GM19324 (cell line): Measurements from ENCODE around the gene HLA-DRB5.
A peak's percentile ranks its signal among the peaks of the same experiment; 100 is the strongest.
"Not testable (repeated sequence)": the region's sequence is repeated elsewhere in the genome, so short reads cannot be mapped to it uniquely, and the experiment has no call there.

Source experiments
- ATAC-seq: cut with Tn5 transposase; IDR thresholded peaks from one replicate; pipeline ENCODE4 v1.9.1; 2021; ENCODE audit warnings: mild to moderate bottlenecking, moderate library complexity; ENCODE audit not compliant: unreplicated experiment, low FRiP score

The HLA-DRB5 gene

DNA sequence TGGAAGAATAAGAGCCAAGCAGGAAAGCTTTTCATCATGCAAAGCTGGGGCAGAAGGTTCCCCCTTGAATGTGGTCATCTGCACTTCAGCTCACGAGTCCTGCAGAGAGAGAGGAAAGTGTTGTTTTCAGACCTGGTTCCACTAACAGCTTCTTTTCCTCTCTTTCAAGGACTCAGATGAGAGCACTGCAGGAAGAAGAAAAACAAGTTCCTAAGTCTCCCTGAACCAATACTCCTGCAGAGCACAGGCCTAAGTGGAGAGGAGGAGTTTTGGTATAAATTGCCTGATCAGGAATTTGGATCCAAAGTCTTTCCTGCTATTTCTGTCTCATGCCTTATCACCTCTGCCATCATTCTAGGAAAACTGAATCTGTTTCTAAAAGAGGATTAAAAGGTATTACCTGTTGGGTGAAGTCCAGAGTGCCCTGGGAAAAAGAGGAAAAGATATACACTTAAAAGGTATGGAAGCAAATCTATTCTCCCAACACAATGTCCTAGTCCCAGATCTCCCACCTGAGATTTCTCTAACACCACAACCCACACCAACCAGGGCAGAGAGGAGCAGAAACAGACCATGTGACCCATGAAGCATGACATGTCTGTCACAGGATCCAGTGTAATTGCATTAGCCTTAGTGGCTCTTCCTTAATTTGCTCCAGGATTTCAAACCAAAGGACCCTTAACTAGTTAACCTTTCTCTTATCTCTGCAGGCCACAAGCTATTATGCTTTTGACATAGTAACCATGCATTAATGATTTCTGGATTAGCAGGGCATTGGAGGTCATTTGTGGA, 12.2 kb downstream of the HLA-DRB5 start:
- no peak for ATAC-seq

DNA sequence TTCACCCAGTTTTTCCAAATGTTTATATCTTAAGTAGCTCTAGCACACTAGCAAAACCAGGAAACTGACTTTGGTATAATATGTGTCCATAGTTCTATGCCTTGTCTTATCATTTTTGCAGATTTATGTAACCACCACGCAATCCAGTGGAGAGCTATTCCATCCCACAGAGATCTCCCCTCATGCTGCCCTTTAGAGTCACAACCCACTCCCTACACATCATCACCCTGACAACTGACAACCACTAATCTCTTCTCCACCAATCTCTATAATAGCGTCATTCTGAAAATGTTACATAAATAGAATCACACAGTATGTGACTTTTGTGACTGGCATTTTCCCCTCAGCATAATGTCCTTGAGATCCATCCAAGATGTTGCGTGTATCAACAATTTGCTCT, 29.1 kb downstream of the HLA-DRB5 start:
- no peak for ATAC-seq

DNA sequence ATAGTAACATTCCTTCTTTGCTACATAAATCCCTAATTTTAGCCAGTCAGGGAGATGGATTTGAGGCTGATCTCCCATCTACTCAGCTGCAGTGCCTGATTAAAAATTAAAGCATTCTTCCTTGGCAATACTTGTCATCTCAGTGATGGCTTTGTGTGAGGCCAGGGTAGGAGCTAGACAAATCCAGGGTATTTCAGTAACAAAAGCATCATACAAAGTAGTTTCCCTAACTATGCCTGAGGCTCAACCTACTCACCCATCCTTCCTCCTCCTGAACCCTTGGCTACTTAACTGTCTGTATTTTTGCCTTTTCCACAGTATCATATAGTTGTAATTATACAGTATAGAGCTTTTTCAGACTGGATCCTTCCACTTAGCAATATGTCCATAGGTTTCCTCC, 37.7 kb downstream of the HLA-DRB5 start:
- ATAC-seq = no peak

DNA sequence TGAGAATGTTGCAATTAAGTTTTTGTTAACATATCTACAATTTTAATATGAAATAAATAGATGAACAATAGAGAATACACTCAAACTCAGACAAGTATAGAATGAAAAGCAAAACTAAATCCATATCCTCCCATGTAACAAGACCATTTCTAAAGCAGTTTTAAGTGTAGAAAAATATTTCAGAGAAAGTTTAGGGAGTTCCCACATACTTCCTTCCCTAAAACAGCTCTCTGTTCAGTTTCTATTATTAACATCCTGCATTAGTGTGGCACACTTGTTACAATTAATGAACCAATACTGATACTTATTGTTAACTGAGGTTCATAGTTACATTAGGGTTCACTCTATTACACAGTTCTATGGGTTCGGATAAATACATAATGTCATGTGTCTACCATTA, 38.4 kb downstream of the HLA-DRB5 start:
- ATAC-seq = no peak

DNA sequence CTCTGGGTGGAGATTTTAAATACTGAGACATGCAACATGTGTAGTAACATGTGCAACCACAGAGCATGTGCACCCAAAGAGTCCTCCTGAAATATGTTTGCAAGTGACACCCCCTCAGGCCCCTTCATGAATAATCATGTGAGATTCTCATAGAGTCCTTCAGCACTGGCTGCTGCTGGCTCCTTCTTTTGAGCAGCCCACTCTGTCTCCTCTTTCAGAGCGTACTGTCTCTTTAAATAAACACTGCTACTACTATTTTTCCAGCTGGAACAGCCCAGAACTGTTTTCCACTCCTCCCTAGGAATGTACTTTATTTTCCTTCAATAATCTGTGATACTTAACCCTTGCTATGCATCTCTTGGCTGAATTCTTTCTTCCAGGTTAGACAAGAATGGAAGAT, 42.0 kb downstream of the HLA-DRB5 start:
- no peak for ATAC-seq

DNA sequence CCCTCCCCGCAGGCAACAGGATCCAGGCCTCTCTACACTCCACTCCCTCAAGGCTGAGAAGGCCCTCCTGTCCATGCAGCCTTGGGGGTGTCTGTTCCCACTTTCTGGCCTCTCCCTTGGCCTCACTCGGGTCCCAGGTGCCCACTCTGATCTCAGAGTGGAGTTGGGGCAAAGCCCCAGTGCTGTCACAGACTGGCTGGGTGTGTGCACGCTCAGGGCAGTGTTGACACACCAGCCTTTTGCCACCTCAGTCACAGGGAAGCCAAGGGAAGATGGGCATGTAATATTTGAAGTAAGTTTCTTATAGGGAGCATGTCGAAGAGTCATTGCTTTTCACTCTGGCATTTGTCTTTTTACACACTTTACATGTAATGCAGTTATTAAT, 45.5 kb downstream of the HLA-DRB5 start:
- ATAC-seq = no peak

DNA sequence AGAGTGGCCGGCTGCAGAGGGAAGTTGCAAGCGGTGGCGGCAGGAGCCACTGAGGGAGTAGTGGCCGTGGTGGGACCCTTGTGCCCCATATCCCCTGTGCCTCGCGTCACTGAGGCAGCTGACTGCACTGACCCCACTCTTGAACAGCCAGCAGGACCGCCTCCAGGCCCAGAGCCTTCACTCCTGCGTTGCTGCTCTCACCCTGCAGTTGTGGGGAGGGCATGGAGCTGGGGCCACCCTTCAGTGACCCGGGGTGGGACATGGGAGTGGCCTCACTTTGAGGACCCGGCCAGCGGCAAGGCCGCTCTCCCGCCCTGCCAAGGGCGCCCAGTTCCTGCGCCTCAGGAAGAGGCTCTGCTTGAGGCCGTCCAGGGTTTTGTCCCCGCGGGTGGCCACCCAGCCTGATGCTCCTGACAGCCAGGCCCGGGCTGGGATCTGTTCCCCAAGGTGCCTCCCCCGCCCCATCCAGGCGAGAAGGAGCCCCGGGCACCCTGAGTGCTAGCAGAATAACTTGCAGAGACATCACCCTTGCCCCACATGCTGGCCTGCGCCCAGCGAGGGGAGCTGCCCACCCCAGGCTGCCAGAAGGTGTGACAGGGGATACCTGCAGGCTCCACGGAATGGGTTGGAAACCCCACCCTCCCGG, 46.0 kb downstream of the HLA-DRB5 start:
- no peak for ATAC-seq

DNA sequence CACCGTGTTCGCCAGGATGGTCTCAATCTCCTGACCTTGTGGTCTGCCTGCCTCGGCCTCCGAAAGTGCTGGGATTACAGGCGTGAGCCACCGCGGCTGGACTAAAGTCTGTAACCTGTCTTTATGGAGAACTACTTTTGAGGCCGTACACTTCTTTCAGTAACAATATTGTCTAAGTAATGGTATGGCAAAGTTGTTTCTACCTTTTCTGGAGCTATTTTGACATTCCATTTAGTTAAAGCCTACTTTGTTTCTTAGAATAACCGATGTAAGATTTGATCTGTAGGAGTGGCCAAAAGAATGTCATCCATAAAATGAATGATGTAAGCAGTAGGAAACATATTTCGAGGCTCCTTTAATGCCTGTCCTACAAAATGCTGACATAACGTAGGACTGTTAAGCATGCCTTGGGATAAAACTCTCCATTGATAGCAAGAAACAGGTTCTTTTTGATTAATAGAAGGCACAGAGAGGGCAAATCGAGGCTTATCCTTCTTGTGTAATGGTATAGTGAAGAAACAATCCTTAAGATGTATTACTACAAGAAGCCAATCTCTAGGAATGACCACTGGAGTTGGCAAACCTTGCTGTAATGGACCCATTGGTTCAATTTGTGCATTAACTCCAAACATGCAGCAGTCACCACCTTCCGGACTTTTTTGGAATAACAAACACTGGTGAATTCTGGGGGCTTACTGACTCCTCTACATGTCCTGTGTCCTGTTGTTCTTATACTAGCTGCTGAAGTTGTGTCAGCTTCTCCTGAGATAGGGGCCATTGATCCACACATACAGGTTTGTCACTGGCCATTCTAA, 54.5 kb downstream of the HLA-DRB5 start:
- ATAC-seq = no peak

DNA sequence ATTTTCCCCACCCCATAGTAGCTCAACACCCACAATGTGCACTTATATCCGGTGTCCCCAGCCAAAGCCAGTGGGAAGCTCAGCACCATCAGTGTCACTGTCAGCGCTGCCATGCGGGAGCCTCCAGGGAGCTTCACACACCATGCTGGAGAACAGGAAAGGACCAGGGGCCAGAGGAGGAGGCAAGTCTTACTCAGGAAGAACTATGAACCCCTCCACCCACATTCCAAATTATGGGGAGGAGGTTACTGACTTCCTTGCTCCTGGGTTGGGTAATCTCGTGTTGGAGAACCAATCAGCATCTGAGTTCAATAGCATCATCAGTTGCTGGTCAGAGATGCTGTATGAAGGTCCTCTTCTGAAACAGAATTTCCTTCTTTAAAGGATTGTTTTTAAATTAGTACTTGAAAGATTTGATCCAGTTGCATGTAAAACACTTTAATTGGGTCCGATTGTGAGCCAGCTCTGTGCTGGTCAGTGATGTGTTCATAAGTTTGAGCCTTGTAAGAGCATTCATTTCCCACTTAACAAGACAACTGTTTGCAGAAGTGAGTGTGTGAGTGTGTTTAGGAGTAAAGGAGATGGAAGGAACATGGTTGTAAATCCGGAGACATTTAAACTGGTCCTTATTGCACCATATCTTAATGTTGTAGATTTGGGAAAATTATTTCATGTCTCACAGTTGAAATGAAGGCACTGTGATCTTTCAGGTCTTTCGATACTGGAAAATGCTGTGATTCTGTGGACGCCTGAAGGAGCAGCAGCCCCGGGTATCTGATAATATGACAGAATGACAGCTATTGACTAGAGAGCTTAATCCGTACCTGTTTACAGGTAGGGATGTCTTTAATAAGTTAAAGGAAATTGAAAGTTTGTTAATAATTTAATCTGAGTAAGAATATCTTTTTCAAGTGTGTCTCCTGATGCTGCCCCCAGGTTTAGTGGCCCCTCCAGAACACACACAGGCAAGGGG, 56.4 kb downstream of the HLA-DRB5 start:
- ATAC-seq = peak; percentile 82

DNA sequence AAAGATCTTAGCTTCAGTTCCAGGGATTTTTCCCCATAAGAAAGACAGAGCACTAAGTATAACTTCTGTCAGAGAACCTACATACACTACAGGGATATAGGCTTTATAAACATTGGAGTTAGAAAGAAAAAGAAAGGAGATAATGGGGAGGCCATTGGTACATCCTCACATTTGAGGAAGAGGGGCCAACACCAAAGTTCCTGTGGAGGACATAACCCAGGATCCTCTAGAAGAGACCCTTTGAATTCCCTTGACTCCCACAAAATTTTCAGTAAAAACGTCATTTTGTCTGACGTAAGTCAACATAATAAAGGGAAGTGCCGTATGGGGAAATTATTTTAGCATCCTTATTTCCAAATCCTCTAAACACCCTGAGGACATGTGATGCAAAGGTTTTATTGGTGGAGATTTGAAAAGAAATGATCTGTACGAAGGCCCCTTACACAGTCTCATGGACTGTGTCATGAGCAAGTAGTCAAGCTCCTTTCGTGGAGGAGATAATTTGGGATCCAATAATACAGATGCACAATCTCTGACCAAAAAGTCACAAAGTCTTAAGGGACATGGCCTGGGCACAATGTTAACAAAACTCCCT, 57.2 kb downstream of the HLA-DRB5 start:
- no peak for ATAC-seq

DNA sequence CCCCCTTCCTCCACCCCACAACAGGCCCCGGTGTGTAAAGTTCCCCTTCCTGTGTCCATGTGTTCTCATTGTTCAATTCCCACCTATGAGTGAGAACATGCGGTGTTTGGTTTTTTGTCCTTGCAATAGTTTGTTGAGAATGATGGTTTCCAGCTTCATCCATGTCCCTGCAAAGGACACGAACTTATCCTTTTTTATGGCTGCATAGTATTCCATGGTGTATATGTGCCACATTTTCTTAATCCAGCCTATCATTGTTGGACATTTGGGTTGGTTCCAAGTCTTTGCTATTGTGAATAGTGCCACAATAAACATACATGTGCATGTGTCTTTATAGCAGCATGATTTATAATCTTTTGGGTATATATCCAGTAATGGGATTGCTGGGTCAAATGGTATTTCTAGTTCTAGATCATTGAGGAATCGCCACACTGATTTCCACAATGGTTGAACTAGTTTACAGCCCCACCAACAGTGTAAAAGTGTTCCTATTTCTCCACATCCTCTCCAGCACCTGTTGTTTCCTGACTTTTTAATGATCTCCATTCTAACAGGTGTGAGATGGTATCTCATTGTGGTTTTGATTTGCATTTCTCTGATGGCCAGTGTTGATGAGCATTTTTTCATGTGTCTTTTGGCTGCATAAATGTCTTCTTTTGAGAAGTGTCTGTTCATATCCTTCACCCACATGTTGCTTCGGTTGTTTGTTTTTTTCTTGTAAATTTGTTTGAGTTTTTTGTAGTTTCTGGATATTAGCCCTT, 62.2 kb downstream of the HLA-DRB5 start:
- not testable (repeated sequence) for ATAC-seq
